GM18517 (cell line): ENCODE results near the gene CTIF.

Source experiments
- ATAC-seq: cut with Tn5 transposase; IDR thresholded peaks from one replicate; pipeline ENCODE4 v1.9.1; 2021; ENCODE audit warnings: mild to moderate bottlenecking, moderate library complexity; ENCODE audit not compliant: unreplicated experiment

Gene CTIF

GRCh38 chr18:48872234-48873145 is 333.7 kb downstream of the CTIF start:
- no peak for ATAC-seq

GRCh38 chr18:48874233-48874632 is 335.4 kb downstream of the CTIF start:
- ATAC-seq: no peak

- no peak for ATAC-seq
Observed at GRCh38 chr18:48874701-48875162, 335.9 kb downstream of the CTIF start.

- ATAC-seq: no peak
Observed at GRCh38 chr18:48875314-48875941, 336.6 kb downstream of the CTIF start.

- no peak for ATAC-seq
Observed at GRCh38 chr18:48875942-48876511, 337.2 kb downstream of the CTIF start.

GRCh38 chr18:48876590-48876989 is 337.8 kb downstream of the CTIF start:
- no peak for ATAC-seq

- no peak for ATAC-seq
Observed at GRCh38 chr18:48877941-48878340, 339.1 kb downstream of the CTIF start.

GRCh38 chr18:48878471-48878870 is 339.6 kb downstream of the CTIF start:
- no peak for ATAC-seq

- no peak for ATAC-seq
Observed at GRCh38 chr18:48879008-48879431, 340.2 kb downstream of the CTIF start.

- ATAC-seq: no peak
Observed at GRCh38 chr18:48880931-48881330, 342.1 kb downstream of the CTIF start.

GRCh38 chr18:48882379-48882778 is 343.5 kb downstream of the CTIF start:
- no peak for ATAC-seq

- ATAC-seq: no peak
Observed at GRCh38 chr18:48884306-48884705, 345.5 kb downstream of the CTIF start.

- no peak for ATAC-seq
Observed at GRCh38 chr18:48884771-48885170, 345.9 kb downstream of the CTIF start.

- ATAC-seq: no peak
Observed at GRCh38 chr18:48885266-48885923, 346.6 kb downstream of the CTIF start.

GRCh38 chr18:48885924-48886400 is 347.1 kb downstream of the CTIF start:
- ATAC-seq: no peak

GRCh38 chr18:48886520-48887293 is 347.9 kb downstream of the CTIF start:
- ATAC-seq: no peak

GRCh38 chr18:48887294-48887904 is 348.6 kb downstream of the CTIF start:
- ATAC-seq: no peak

- no peak for ATAC-seq
Observed at GRCh38 chr18:48887905-48888772, 349.3 kb downstream of the CTIF start.

GRCh38 chr18:48888773-48889080 is 349.9 kb downstream of the CTIF start:
- ATAC-seq: no peak
